GM21737 (cell line): ENCODE results near the gene ELMO2.

Source experiments
- ATAC-seq: cut with Tn5 transposase; IDR thresholded peaks from one replicate; pipeline ENCODE4 v1.9.1; 2021; ENCODE audit warnings: mild to moderate bottlenecking, moderate library complexity; ENCODE audit not compliant: unreplicated experiment

ELMO2 gene

DNA sequence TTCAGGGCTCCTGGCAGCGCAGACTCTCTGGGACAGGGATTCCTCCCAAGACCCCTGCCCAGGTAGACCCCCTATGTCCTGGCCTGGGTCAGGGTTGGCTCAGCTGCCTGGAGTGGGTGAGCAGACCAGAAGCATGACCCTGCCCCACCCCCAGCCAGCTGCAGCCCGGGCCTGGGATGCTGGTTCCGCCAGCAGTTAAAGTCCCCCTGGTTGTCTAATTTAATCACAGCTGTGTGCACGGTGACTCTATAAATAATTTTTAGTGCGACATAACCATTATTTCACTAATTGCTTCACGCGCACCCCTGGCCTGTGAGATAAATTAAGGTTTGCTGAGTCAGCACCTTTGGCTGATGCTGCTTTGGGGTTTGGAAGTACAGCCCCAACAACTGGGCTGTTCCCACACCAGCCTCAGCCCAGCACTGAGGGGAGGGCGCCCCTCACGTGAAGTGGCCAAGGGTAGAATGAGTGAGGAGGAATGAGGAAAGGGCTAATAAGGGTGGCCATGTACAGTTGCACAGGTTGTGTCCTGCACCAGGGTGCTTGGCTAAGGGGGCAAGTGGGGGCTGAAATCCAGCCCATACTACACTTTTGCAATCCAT lies 72.0 kb downstream of the ELMO2 start:
- ATAC-seq, result no peak

DNA sequence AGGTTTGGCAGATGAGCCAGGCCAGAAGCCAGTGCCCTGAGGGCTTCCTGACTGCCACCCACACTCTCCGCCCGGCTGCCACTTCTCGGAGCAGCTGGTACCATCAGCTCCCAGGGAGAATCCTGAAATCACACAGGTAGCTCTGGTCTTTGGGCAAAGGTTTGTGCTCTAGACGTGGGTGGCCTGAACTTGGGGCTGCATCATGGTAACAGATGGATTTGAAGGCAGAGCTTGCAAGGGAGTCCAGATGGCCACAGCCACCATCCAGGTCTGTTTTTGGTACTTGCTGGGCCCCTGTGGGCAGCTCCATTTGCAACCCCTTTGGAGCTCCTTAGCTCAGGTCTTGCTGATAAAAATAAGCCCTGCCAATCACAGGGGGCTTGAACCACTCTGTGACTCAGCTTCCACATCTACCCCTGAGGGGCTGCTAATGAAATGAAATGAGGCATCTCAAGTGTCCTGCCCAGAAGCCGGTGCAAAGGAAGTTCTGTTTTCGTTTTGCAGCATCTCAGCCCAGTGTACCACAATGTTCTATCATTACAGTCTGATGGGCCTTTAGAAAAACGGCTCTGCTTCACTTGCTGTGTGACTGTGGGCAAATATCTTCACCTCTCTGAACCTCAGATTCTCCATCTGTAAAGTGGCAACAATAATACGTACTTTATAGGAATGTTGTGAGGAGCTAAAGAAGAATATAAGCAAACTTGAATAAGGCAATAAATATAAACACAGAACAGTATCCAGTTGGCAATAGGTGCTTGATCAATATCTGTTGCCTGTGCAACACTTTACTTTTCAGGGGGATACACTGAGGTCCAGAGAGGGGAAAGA lies 73.0 kb downstream of the ELMO2 start:
- ATAC-seq, result no peak

DNA sequence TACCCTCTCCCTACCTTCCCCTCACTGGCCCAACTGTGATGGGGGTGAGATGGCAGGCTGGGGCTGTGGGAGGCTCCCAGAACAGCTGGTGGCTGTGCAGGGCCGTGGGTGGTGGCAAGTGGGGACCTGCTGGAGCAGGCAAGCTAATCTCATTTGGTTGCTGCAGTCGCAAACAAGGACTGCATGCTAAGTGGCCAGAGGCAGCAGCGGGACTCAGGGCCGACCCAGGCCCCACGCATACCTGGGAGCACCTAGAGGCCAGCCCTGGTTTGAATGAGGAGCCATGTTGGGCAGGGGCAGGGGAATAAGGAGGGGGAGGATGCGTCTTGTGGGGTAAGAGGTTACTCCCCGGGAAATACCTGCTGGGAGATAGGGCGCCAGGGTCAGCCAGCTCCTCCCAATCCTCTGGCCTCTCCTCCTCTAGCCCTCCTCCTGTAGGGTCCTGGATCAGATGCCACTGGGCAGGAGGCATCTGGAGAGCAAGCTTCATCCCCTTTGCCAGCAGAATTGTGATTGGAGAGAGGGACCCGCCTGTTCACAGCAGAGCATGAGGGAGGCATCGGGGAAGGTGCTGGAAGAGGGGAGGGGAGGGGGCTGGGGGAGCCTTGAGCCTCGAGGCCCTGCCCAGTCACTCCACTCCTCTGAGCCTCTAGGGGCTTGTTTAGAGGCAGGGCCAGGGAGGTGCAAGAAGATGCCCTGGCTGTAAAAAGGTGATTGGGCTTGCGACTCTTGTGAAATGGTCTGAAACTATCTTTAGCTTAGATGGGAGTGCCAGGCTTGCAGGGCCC lies 73.8 kb downstream of the ELMO2 start:
- no peak for ATAC-seq

DNA sequence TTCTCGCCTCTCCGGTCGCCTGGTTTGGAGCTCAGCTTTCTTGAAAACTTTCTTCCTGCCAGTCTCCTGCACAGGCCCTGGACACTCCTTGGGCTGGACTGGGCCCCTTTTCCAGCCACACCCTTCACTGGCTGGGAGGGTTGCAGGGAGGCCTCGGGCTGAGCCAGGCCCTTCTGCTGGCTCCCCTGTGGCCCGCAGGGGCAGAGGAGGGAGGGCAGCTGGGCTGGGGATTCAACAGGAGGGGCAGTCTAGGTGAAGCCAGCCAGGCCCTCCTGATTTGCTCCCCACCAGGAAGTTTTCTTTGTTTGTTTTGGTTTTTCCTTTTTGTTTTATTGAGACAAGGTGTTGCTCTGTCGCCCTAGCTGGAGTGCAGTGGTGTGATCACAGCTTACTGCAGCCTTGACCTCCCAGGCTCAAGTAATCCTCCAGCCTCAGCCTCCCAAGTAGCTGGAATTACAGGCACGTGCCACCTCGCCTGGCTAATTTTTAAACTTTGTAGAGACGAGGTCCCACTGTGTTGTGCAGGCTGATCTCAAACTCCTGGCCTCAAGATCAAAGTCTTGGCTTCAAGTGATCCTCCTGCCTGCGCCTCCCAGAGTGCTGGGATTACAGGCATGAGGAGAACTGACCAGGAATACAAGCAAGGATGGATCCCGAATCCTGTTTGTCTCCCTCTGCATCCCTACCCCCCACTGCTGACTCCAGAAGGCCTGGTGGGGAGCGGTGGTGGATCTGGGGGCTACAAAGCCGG lies 74.6 kb downstream of the ELMO2 start:
- no peak for ATAC-seq

DNA sequence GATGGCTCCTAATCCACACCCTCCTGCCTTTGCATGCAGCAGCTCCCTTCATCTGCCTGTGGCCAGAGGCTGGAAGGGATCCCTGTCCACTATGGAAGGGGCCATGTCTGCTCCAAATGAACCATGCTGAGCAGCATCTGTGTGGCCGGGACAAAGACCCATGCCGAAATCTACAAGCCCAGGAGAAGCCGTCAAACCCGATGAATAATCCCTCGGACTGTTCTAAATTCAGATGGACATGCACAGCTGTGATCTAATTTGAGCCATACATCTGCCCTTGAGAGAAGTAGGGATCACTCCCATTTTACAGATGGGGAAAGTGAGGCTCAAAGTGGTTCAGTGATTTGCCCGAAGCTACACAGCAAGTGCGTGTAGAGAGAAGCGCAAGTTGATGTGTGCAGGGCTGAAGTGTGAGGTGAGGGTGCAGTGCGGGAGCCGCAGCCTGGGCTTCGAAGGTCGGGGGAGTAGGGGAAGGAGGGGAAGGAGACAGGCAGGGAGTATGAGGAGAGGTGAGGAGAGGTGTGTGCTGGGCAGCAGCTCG lies 75.5 kb downstream of the ELMO2 start:
- no peak for ATAC-seq

DNA sequence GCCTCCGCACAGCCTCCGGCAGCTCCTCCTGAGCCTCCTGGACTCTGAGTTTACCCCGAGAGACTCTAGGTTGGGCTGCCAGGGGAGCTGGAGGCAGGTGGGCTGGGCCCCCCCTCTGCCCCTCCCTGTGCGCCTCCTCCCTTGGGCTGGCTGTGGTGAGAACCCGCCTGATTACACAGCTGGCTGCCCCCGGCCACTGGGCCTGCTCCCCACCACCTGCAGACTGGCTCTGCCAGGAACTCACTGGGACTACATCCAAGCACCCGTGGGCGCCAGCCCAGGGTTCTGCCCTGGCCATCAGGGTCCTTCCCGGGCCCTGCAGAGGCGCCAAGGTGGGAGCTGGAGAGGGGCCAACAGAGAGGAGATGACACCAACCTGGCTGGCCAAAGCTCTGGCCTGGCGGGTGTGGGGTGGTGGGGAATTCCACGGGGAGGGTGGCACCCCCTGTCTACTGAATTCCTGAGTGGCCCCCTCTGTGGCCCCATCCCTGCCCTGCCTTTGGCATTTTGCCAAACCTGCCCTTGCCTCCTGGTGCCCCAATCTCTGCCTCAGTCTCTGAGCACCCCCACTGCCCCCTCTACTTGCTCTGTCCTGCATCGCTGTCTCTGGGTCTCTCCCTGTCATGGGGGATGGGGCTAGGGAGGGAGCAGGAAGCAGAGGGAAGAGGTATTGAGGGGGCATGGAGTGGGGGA lies 76.2 kb downstream of the ELMO2 start:
- ATAC-seq, result no peak

DNA sequence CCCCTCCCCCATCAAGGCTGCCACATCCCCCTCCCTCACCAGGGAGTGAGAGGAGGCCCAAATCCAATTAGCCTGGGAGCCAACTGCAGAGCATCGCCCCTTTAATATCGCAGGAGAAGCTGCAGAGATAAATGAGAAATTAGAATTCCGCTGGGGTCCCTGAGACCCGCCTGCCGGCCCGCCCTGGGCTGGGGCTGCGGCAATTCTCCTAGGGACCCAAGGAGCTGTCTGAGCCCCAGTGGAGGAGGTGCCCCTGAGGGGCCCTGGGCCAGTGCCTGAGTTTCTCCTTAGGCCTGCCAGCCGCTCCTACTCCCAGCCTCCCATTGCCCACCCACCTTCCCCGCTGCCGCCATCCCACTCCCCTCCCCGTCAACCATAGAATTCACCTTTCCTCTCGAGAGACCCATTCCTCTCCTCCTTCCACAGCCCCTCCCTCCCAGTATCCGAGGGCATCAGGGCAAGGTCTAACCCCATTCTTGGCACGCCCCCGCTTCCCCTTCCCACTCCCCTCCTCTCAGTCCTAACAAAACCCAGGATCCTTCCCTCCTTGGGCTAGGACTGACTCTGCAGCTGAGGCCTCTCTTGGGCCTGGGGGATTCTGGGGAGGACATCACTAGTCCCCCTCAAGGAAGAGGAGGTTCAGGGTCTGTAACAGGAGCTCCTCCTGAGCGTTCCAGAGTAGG lies 78.1 kb downstream of the ELMO2 start:
- no peak for ATAC-seq

DNA sequence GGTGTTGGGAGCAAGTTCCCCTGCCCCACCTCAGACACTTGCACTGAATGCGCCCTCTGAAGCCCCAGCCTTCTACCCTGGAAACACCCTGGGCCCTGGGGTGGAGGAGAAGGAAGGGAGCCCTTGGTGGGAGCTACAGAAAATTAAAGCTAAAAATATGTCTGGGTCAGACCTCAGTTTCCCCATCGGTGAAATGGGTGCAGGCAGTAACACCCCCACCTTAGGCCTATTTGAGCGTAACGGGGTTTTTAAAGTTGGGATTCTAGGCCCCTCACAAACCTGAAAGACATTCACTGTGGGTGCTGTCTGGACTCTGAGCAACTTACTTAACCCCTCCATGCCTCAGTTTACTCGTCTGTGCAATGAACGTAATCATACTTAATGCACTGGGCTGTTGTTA lies 78.9 kb downstream of the ELMO2 start:
- no peak for ATAC-seq

DNA sequence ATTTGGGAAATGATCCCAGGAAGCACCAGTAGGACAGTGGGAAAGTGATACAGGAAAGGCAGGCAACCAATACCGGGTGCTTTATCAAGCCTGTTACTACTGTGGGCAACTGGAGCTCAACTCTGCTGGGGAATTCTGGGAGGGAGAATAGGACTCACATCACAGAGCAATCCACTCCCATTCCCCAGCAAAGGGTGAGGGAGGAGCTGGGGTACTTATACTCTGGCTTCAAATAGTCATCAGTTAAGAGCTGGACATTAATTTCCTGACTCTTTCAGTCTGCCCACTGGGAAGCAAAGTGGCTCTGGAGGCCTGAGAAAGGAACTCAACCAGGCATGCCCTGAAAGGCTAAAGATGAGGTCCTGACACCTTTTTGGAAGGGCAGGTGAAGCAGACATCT lies 80.6 kb downstream of the ELMO2 start:
- ATAC-seq, result no peak

DNA sequence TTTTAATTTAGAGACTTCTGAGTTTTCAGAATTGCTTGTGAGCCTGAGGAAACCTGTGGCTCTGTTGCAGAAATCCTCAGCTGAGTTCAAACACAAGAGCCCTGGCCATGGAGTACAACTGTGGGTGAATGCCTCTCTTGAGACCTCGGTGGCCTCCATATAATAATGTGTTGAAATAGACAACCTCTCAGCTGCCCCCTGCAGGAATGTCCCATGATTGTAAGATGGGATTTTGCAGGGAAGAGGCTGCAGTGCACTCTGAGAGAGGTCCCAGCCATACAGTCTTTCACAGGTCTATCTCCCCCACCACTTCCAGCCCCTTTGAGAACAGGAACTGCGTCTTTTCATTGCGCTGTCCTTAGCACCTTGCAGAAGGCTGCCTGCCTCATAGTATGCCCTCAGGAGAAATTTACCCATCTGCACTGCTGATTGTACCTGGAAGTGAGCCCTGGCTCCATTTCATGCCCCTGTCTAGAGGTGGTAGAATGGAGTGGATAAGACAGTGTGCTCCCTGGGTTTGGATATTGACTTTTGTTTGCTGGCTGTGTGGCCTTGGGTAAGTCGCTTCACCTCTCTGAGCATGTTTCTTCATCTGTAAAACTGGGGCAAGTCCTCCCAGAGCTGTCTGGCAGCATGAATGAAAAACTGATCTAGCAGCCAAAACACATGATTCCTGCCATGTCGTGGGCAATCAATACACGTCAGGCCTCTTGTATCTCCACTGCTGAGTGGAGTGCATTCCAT lies 81.3 kb downstream of the ELMO2 start:
- ATAC-seq, result no peak

DNA sequence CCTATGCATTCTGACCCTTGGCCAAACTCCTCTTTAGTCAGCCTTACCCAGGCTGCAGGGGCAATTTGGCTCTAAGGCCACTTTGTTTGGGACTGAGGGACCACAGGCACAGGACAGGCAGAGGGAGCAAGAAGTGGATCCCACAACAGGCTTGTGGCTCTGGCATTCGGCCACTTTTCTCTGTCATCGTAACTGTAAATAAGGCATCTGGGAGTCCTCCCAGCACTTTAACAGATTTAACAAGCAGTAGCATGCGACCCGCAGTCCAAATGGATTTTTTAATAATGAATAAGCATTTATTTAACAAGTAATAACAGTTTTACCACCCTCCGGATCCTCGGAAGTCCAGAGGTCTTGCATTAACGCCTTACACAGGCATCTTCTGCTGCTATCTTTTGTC lies 82.0 kb downstream of the ELMO2 start:
- ATAC-seq, result no peak

DNA sequence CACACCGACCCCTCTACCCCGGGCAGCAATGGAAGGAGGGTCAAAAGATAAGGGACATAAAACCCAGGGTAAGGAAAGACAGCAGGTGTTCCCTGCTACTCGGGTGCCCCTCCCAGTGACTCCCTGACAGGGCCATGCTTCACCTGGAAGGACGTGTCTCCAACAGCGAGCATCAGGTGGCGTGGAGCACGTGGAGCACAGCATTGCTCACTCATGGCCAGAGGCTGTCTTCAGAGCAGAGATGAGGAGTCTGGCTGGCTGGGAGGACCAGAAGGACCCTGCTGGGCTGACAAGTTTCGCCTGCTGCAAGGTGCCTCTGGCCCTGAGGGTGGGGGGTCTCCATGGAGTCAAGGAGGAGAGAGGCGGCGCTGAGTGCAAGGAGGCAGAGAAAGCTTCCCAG lies 82.9 kb downstream of the ELMO2 start:
- no peak for ATAC-seq

DNA sequence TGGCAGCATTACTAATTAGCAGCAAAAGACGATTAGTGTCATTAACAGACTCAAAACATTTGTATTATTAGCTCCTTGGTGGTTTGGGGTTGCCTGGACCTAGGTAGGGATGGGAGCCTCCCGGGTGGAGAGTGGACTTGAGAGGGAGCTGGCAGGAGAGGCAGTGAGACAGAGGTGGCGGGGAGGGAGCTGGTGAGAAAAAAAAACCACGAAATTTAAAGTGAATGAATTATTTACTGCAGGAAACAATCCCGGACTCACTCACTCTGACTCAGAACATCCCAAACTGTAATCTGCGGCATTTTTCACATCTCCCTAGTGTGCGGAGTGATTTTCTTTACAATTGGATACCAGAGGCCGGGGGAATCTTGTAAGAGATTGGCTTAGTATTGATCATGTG lies 83.8 kb downstream of the ELMO2 start:
- ATAC-seq, result no peak

DNA sequence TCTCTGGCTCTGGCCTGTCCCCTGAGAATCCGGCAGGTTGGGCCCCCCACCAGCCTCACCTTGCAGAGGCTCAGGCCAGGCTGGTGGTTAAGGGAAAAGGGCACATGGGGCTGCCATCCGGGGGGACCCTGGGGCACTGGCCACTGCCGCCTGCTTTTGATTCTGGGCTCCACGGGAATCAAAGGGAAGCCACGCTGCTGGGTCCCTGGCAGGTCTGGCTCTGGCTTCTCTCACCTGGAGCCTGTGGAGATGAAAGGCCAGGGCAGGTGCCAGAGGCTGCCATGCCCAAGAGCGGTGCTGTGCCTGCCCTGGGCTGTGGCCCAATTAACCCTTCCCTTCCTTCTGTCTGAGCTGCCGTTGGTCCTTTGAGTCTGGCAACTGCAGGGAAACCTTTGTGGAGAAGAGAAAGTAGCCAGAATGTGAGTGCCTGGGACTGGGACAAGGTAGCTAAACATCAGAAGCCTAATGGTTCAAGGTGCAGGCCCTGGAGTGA lies 88.7 kb downstream of the ELMO2 start:
- ATAC-seq, result no peak

DNA sequence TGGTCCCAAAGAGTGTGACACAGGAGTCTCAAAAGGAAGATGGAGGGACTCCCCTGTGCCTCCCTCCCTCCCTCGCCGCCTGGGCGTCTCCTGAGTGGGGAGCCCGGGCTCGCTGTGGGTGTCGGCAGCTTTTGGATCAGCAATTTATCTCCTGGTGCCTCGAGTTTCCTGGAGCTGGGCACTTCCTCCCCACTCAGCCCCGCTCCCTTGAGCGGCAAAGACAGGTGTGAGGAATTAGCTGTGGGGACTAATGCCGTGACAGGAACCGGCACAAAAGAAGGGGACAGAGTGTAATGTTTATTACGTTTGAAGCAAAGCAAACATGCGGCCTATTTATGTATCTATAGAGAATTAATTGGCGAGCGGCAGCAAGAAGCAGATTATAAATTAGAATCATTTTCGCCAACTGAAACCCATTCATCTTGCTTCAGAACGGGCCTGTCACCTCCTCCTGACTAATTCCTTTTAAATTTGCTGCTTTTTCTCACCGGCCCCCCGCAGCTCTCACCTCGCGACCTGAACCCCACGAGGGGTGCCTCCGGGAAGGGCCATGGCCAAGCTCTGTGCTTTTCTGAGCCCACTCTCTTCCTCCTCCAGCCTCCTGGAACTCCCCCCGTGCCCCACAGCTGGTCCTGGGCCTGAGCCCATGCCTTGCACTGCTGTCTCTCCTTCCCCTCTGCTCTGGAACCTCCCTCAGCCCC lies 89.3 kb downstream of the ELMO2 start:
- ATAC-seq, result no peak
